Peyer's patch (tissue), 4 donors: ENCODE results near the gene PAEP. TPM values are rescaled to one million over a fixed set of nuclear protein-coding genes. Genes with fewer than 3 reads are reported as not detected.
A peak's percentile ranks its signal among the peaks of the same experiment; 100 is the strongest.

ENCODE experiments used
- DNase-seq, 3 donors: peaks; one replicate each; pipeline ENCODE4 v3.0.0-alpha.2; 2017 to 2019
- H3K27ac ChIP-seq, 4 donors: fragments of 200-600 bp; sonication (generic); one replicate each; pipeline ENCODE4 v1.5.1; 2016 to 2019
- H3K27me3 ChIP-seq, 2 donors: fragments of 200-600 bp; sonication (generic); one replicate each; pipeline ENCODE4 v1.5.1; 2019
- H3K36me3 ChIP-seq, 3 donors: fragments of 200-600 bp; sonication (generic); one replicate each; pipeline ENCODE4 v1.5.1; 2016 to 2019
- H3K4me1 ChIP-seq, 4 donors: fragments of 200-600 bp; sonication (generic); one replicate each; pipeline ENCODE4 v1.5.1; 2016 to 2019
- H3K4me3 ChIP-seq, 4 donors: fragments of 200-600 bp; sonication (generic); 1 replicate in 3 of 4; 2 replicates in 1 of 4; pipeline ENCODE4 v1.5.1; 2016 to 2019; ENCODE audit warnings: mild to moderate bottlenecking in 1 of 4
- H3K9me3 ChIP-seq, 4 donors: fragments of 200-600 bp; sonication (generic); one replicate each; pipeline ENCODE4 v1.5.1; 2016 to 2019; ENCODE audit warnings: mild to moderate bottlenecking in 1 of 4
- CTCF ChIP-seq, 6 experiments: fragments of 450-650 bp in 4 of 6; fragments of 200-600 bp in 2 of 6; sonication (generic) in 1 of 6; IDR thresholded peaks; one replicate each; pipeline ENCODE4 v1.5.1; 2017 to 2019; ENCODE audit warnings: antibody characterized with exemption in 6 of 6, mild to moderate bottlenecking in 3 of 6, moderate library complexity in 1 of 6
- POLR2A ChIP-seq, 2 donors: fragments of 450-650 bp; IDR thresholded peaks; one replicate each; pipeline ENCODE4 v1.5.1; 2017; ENCODE audit warnings: antibody characterized with exemption in 2 of 2, mild to moderate bottlenecking in 2 of 2, moderate library complexity in 2 of 2
- total RNA-seq, 4 donors: library from RNA; depleted of rRNA; stranded (reverse); fragments of >200 nt; gene quantifications; one replicate each; pipeline ENCODE4 v1.1.0, GENCODE V29; 2016

The PAEP gene
- total RNA-seq, 4 donors from 2014 or later: not detected

GRCh38 chr9:135577256-135577655, 15.7 kb downstream of the PAEP start:
- H3K27ac ChIP-seq: no peak overlapping the region
- TF ChIP-seq CTCF (IDR thresholded peaks at IDR 0.05): no peak
- TF ChIP-seq POLR2A (IDR thresholded peaks at IDR 0.05): no peak
- H3K4me3 ChIP-seq: no peak overlapping the region
- H3K4me1 ChIP-seq: no peaks in the 10 kb centered on the region
- no peaks in the 10 kb centered on the region for H3K27me3 ChIP-seq
- no peaks in the 10 kb centered on the region for H3K36me3 ChIP-seq
- no peaks in the 10 kb centered on the region for H3K9me3 ChIP-seq
- peak in 1 of 3 donors; percentile 32 for DNase-seq

GRCh38 chr9:135579356-135579755, 17.8 kb downstream of the PAEP start:
- Histone ChIP-seq H3K9me3 (no peaks in the 10 kb centered on the region), H3K4me3 (no peak overlapping the region), H3K4me1 (no peaks in the 10 kb centered on the region), H3K27ac (no peak overlapping the region), H3K36me3 (no peaks in the 10 kb centered on the region), H3K27me3 (no peaks in the 10 kb centered on the region)
- no peak for DNase-seq
- no peak for TF ChIP-seq POLR2A (IDR thresholded peaks at IDR 0.05)
- TF ChIP-seq CTCF (IDR thresholded peaks at IDR 0.05): no peak

- peak in 1 of 3 donors; percentile 10 for DNase-seq
- H3K4me3 ChIP-seq: no peak overlapping the region
- TF ChIP-seq POLR2A (IDR thresholded peaks at IDR 0.05) (no peak), CTCF (IDR thresholded peaks at IDR 0.05) (no peak)
- no peak overlapping the region for H3K27ac ChIP-seq
- H3K4me1 ChIP-seq: no peaks in the 10 kb centered on the region
- no peaks in the 10 kb centered on the region for H3K36me3 ChIP-seq
- H3K27me3 ChIP-seq: no peaks in the 10 kb centered on the region
- no peaks in the 10 kb centered on the region for H3K9me3 ChIP-seq
Observed at GRCh38 chr9:135579889-135580660, 18.5 kb downstream of the PAEP start.

GRCh38 chr9:135580664-135581380, 19.3 kb downstream of the PAEP start:
- H3K36me3 ChIP-seq: no peaks in the 10 kb centered on the region
- H3K9me3 ChIP-seq: no peaks in the 10 kb centered on the region
- no peaks in the 10 kb centered on the region for H3K4me1 ChIP-seq
- no peak overlapping the region for H3K4me3 ChIP-seq
- peak in 1 of 3 donors; percentile 33 for DNase-seq
- no peaks in the 10 kb centered on the region for H3K27me3 ChIP-seq
- TF ChIP-seq CTCF (IDR thresholded peaks at IDR 0.05) (no peak), POLR2A (IDR thresholded peaks at IDR 0.05) (no peak)
- no peak overlapping the region for H3K27ac ChIP-seq

- Histone ChIP-seq H3K36me3 (no peaks in the 10 kb centered on the region), H3K27ac (no peak overlapping the region), H3K27me3 (no peaks in the 10 kb centered on the region), H3K4me3 (no peak overlapping the region), H3K4me1 (no peaks in the 10 kb centered on the region), H3K9me3 (no peaks in the 10 kb centered on the region)
- DNase-seq: peak in 1 of 3 donors; percentile 18
- TF ChIP-seq POLR2A (IDR thresholded peaks at IDR 0.05) (no peak), CTCF (IDR thresholded peaks at IDR 0.05) (no peak)
Observed at GRCh38 chr9:135581636-135582426, 20.3 kb downstream of the PAEP start.
